ENCODE results near the gene KIF5A.

KIF5A gene

DNA sequence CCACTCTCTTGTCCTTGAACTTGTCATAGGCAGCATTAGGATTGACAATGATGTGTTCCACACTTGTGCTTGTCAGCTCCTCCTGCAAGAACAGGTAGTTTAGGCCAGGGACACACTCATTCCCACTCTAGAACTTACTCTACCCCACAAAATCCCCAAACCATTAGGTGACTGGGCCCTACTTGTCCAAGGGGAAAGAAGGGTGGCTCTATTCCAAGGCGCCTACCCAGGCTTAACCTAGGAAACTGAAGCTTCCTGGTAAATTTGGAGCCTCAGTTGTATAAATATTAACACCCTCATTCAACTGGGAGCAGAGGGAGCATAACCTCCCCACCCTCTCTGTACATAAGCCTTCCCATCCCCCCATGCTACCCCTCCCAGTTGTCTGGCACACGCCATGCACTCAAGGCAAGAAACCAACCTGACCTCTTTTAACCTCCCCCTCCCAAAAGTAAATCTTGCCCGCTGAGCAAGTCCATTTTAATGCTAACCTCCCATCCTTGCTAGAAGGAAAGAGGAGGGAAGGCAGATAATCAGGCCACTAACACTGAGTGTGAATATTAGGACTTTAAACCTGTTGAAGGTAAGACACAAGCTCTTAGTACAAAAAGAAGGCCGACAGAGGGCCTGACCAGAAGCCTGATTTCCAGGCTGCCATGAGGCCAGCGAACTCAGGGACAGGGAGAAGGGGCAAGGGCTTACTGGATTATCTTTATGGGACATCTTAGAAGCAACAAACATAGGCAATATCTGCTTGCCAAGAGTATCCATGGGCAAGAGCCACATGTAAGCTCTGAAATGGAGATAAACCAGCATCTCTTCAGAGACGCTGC, 13.9 kb upstream of the KIF5A start:
- no peak for DNase-seq

DNA sequence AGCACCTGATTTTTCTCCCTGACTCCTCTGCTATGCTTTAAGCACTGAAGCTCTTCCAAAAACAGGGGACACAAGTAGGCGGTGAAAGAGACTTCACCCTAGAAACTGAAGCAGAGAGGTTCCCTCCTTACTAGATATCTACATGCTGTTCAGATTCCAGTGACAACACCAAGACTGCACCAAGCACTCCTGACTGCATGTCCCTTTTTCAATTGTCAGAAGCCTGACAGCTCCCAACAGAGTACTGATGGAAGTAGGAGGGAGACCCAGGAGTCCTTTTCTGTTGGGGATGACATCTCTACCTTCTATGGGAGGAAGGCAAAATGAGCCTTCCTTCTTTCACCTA, 13.3 kb upstream of the KIF5A start:
- no peak for DNase-seq

DNA sequence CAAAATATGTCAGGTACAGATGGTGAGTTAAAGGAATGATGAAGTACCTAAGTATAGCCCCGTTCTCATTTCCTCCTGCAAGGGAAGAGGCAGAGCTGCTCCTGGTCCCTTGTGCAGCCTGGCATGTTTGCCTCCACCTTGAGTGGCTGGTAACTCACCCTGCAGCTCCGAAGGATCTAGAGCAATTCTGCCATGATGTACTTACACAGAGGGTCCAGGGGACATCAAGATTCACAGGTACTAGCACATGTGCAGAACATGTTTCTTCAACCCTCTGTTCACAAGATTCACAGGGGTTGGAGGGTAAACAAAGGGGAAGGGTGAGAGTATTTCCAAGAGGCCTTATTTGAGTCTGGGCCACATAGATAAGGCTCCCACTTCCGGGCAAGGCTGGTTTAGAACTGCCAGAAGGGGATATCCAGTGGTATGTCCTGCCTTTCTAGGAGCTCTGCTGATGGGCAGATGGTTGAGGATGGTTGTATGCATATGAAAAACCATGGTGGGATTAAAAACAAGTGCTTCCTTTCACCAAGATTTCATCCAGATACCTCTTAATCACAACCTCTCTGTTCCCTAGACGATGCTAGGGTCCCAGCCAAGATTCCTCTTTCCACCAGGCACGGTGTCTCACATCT, 10.6 kb upstream of the KIF5A start:
- no peak for DNase-seq

DNA sequence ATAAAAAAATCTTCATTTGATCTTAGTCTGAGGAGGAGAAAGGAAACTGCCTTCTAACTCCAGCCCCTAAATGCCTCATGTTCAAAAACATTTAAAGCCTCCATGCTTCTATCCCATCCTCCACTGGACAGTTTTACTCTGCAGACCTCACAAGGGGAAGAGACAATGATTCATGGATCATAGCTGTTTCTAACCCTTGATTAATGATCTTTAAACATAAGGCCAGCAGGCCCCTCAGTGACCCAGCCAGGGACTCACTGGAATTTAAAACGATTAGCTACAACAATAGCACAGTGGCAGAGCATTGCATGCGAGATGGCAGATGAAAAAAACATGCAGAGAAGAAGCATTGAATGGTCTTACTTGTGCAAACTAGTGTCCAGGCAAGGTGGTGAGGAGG, 8.8 kb upstream of the KIF5A start:
- no peak for DNase-seq

DNA sequence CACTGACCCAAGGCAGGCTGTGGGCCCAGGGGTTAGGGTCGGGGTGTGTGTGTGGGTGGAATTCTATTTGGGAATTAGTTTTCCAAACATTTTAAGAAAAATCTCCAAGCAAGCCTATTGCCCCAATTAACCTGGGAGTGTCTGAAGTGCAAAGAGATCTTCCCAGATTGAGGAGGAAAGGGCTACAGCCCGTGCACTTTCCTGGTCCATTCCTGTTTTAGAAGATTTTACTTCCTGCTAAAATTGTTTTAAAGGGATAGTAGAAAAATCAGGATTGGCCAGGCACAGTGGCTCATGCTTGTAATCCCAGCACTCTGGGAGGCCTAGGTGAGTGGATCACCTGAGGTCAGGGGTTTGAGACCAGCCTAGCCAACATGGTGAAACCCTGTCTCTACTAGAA, 8.1 kb upstream of the KIF5A start:
- no peak for DNase-seq

DNA sequence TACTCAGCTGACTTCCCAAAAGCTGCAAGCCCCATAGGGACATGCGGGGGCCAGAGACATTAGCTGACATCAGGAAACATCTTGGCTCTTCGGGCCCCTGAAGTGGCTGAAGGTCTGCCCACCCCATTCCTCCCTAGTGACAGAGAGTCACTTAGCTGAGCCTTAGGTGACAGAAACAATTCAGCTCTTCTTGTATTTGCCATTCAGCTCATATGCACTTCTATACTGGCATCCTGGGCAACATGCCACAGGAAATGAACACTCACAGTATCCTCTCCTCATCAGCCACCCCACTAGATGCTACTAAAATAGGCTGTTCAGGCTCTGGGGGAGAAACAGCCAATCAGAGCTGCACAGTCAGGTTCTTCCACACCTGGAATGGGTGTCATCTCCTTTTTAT, 6.3 kb upstream of the KIF5A start:
- DNase-seq = no peak

DNA sequence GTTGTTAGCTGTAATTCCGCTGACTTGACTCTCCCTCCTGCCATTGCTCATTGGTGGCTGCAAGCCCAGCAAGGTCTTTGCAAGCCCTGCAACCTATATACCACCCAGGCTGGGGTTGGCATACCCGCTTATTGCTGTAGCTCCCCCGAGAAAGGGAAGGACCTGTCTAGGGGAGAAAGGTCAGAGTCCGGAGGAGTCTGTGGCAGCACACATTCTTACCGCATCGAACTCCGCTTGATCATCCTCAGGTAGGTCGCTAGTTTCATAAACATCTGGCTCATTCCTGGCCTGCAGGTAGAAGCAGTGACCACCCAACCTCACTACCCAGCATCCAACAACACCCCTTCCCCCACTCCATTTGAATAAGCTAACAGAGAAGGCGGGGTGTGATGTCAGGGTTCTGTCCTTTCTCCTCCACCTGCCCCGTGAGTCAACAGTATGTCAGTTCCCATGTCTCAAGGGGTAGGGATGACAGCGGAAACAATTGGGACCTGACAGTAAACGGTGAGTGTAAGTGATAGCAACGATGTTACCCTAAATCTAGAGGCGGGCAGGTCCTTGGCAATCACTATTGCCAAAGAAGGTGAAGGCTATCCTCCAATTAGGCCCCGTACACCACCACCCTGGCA, 3.9 kb upstream of the KIF5A start:
- no peak for DNase-seq

DNA sequence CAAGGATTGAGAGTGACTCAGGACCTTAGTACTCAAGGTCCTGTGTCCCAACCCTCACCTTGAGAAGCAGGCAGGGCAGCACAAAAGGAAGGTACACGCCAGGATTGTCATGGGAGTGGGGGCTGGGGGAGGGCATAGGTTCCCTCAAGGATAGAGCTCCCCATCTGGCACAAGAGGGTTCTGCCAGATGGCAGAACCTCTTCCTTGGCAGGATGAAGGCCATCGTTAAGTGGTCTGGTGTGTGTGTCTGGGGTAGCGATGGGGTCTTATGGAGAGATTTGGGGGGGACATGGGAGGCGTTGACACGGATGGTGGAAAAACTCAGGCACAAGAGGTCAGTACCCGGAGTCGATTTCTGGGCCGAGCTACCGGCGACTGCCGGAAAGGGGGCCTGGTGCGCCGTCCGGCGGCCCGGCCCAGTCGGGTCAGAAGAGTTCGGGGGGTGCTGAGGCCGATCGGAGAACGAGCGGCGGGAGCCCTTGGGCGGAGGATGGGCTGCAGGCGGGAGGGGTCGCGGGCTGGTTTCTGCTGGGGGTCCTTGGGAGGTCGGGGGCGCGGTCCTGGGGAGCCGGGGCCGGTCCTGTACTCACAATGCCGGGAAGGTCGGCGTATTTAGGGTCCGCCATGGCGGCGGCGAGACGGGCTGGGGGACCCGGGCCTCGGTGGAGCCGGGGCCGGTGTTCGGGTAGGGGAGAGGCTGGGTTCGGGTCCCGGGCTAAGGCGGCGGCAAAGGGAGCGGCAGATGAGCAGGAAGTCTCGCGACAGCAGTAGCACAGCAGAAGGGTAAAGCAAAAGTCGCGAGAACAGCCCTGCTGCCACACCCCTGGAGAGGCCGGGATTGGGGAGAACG, 3.2 kb upstream of the KIF5A start, which contains the start of gene DCTN2:
DCTN2 (minus strand) TSS at position 755 of the 850 bp plus-strand sequence; CDS start at position 626, 129 bp downstream.
- DNase-seq = peak; percentile 86

DNA sequence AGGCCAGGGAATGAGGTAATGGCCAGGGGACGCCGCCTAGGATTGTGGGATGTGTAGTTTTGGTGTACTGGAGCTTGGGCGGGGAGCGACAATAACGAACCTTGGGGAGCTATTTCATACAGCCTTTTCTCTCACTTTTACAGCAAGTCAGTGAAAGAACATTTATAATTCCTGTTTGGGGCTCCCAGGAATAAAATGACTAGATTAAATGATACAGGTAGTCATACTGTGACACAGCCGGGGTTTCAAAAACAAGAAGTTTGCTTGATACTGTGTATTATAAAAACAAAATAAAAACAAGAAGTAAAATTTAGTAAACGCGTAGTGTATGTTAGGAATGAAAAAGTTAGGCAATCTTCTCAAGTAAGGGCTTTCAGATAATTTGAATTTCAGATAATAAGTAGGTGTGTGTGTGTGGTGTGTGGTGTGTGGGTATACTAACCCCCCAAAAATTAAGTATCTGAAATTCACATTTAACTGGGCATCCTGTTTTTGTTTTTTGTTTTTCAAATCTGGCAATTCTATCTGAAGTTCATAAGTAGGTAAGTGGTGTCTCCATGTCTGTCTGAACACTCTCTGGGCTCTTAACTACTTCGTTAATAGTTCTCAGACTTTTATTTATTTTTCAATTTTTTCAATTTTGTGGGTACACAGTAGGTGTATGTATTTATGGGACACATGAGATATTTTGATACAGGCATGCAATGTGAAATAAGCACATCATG, 2.4 kb upstream of the KIF5A start:
- DNase-seq = no peak

DNA sequence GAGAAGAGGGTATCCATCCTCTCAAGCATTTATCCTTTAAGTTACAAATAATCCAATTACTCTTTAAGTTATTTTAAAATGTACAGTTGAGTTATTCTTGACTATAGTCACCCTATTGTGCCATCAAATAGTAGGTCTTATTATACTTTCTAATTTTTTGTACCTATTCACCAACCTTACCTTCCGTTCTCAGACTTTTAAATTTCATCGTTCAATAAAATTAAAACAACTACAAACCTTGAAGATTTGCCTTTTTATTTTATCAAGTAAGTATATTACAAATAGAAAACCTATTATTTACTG, 1.9 kb upstream of the KIF5A start:
- no peak for DNase-seq

DNA sequence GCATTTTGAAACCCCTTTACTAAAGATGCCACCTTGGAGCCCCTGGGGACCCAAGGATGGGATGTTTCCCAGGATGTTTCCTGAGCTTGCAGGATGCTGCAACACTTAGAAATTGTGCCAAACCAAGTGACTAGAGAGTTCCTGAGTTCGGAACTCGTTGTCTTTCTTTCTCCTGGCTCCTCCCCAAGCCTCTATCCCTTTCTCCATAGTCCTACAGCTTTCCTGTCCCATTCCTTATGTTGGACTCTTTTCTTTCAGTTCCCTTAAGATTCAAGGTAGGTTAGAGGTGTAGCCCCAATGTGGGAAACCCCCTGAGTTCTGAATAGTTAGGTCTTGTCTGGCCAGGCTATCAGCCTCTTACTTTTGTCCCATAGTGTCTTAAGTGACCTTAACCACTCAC, 1.4 kb upstream of the KIF5A start:
- DNase-seq = no peak

DNA sequence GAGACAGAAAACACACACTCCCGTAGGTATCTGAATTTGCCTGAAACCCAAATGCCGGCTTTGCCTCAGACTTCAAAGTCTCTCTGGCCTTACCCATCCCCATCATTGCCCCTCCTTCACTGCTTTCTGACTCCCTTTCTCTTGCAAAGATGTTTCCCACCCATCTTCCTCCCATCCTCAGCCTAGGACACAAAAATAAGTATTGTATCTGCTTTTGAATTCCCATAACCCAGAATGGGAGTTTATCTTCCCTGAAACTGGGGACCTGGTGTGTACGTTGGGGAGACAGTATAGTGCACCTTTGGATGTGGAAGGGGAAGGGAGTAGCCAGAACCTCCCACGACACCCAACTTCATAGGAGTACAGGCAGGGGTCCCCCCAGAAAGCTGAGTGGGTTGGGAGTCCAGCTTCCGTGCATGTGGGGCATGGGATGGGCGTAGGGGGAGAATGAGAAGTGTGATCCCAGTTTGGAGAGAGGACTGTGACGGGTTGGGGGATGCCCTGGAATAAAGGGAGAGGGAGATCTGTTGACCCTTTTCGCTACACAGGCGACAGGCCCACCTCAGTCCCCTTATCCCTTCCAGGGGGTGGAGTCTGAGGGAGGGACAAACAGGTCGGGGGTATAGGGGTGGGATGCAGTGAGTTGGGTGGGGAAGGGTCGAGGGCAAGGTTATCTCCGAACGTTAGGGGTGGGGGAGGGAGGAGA, 488 bp upstream of the KIF5A start:
- no peak for DNase-seq

DNA sequence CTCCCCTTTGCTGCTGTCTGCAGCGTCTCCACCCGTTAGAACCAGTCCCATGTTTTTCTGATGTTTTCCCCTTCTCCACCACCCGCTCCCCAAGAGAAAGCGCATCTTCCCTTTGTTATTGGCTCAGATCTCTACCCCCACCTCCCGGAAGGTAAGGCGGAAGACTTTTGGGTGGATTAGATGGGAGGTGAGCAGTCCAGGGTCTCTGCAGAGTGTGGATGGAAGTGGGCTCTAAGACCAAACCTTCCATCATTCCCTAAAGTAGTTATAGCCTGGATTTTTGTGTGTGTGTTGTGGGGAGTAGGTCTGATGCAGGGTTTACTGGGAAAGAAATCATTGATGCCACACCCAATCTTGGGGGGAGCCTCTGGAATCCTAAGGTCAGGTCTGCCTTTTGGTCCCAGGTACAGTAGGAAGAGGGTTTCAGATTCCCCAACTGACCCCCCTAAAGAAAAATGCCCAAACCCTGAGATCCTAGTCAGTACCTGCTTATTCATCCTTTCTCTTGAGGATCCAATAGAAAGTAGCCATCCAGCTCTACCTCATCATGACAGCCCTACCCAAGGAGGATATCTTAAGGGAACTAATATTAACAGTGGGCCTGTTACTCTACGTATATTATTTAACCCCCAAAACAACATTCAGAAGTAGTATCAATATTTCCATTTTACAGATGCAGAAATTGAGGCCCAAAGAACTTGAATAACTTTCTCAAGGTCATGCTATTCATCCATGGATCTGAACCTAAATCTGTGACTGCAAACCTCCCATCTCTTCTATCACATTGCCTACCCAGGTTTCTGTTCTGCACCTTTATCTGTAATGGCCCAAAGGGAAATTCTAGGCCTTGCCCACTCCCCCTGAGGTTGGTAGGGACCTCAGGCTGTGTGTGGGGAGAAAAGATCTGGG, 1.1 kb downstream of the KIF5A start:
- DNase-seq = no peak

DNA sequence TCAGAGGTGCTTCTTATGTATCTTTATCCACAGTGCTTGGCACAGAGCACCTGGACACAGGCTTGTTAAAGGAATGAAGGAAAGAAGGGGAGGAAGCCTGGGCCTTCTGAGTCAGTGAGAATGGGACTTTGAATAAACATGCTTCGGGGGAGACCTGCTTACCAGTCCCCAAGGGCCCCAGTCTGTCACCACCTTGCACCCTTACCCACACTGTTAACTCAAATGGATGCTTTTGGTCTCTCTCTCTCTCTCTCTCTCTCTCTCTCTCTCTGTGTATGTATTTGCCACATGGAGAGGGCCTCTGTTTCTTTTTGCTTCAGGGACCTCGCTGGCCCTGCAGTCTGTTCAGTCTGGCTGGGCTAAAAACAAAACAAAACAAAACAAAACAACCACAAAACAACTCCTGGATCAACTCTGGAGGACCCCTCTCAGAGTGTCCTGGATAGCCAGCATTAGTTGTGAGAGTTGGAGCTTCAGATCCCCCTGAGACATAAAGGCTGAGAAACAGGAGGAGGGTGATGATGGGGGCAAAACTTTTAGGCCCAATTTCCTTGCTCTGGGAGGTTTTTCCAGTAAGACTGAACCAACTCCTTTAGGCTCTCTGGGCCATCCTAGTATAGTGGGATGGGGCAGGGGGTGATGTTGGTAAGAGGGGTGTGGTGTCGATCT, 1.9 kb downstream of the KIF5A start:
- DNase-seq = no peak

DNA sequence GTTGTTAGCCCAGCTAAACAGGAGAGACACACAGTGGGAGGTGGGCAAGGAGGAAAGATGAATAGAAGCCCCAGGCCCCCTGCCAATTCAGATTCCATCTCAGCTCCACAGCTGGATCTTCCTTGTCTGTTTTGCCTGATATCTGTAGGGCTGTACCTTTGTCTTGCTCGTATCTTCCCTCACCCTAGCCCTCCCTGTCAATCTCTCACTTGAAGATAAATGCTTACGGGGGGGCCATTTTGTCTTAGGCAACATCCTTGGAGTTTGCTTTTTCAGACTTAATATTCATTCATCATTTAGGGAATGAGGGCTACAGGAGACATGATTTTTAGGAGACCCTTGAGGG, 2.4 kb downstream of the KIF5A start:
- no peak for DNase-seq

DNA sequence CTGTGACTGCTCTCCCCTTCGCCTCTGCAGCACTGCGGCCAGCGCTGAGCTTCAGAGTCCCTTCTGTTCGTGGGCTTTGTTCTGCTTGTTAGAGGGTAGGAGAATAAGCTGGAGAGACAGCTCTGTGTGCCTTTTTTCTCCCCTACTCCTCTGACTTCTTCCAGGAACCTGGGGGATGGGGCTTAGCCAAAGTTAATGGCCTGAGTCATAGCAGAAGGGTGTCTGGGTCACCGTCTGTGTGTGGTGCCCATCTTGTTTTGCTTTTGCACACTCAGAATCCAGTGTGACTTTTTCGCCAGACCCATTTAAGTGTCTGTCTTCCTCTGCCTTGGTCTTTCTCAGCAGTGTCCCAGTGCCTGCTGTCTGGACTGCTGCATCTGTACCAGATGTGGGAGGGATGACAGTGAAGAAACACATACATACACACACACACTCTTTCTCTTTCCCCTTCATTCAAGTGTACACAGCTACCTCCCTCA, 3.0 kb downstream of the KIF5A start:
- DNase-seq = no peak

DNA sequence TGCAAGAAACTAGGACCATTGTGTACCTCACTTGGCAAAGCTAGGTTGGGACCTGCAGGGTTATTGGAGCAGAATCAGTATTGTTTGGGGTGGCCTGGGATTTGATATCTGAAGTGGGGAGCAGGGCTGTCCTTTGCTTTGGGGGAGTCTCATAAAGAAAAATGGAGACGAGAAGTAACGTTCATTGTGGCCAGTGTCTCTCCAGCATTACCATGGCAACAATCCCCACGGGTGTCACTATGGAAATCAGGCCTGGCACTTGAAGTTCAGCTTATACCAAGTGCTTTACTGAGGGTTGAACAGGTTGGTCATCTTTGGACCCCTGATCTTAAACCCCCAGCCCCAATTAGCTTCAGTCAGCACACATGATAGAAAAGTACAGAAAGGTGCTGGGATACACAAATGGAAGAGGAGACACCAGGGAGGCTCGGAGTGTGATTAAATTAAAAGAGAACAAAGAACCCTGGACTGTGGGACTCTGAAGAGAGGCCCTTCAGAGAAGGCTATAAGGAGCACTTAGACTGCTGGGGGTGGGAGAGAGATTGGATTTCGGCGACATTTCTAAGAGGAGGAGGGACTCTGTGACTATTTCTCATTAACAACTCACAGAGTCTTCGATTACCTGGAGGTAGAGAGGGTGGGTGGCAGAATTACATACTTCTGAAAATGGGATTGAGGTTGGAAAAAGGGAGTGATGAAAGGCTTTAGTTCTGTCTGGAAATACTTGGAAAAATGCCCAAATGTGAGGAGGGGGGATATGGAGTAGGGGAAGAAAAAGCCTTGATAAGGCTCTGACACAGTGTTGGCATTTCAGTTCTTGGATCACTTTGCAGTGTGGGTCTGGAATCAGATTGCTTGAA, 3.7 kb downstream of the KIF5A start:
- no peak for DNase-seq

DNA sequence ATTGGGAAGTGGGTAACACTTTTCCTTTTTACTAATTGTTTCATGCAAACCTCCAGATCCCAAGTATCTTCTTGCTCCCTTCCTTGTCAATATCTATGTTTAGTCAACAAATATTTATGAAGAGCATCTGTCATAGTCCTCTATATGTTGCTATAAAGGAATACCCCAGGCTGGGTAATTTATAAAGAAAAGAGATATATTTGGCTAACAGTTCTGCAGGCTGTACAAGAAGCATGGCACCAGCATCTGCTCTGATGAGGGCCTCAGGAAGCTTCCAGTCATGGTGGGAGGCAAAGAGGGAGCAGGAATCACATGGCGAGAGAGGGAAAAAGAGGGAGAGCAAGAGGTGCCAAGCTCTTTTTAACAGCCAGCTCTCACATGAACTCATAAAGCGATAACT, 4.6 kb downstream of the KIF5A start:
- no peak for DNase-seq

DNA sequence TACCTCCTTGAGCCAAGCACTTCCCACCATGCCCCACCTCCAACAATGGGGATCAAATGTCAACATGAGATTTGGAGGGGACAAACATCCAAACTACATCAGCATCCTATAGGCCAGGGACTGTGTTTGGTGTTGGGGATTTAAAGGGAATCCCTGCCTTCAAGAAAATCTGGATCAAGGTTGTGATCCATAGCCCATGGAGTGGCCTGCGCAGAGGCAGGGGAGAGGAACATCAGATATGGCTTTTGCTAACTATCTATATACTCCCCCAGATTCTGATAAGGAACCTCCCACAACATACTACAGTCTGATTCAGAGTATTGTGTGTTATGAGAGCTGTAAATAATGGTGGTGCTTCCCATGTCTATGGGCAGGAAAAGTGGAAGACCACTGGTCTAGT, 5.1 kb downstream of the KIF5A start:
- DNase-seq = no peak
